ENCODE results near the gene CDC42EP5.

The CDC42EP5 gene

GRCh38 chr19:54460230-54461005 is 12.7 kb downstream of the CDC42EP5 start:
- Histone ChIP-seq H3K14ac (ENCODE audit: low read length) (no peak overlapping the region), H3K27me3 (ENCODE audit: control insufficient read depth in 3 of 3, insufficient read depth in 3 of 3, low read depth in 1 of 3, low read length in 3 of 3) (peaks cover 0 to 4% (median 0%) of the 10 kb centered on the region in 3 experiments), H4K8ac (ENCODE audit: low read depth, low read length) (no peak overlapping the region), H2BK5ac (ENCODE audit: low read length) (no peak overlapping the region), H2AFZ (ENCODE audit: low read length) (no peak overlapping the region), H3K23ac (ENCODE audit: low read depth, low read length, poor library complexity) (no peak overlapping the region), H3K36me3 (replicated peaks in 1 of 2; ENCODE audit: control insufficient read depth in 2 of 2, insufficient read depth in 2 of 2, low read length in 2 of 2) (peaks cover 53 to 67% of the 10 kb centered on the region in 2 donors), H2AK5ac (ENCODE audit: low read depth, low read length) (no peak overlapping the region), H3K4me2 (ENCODE audit: insufficient read depth, low read length, poor library complexity, severe bottlenecking) (no peak overlapping the region), H3K18ac (ENCODE audit: low read length) (no peak overlapping the region), H4K91ac (ENCODE audit: low read depth, low read length, poor library complexity) (no peak overlapping the region), H3K4me3 (ENCODE audit: low read length in 2 of 2) (no peak overlapping the region), H3K4ac (ENCODE audit: low read length) (no peak overlapping the region), H2BK120ac (ENCODE audit: low read depth, low read length) (no peak overlapping the region), H3K4me1 (ENCODE audit: control insufficient read depth in 2 of 2, insufficient read depth in 1 of 2, low read depth in 1 of 2, low read length in 2 of 2) (peaks cover 2 to 3% of the 10 kb centered on the region in 2 donors), H3K79me1 (ENCODE audit: low read depth, low read length) (peaks cover 10% of the 10 kb centered on the region), H3K9ac (ENCODE audit: low read depth, low read length, poor library complexity) (no peak overlapping the region), H2BK15ac (ENCODE audit: low read length) (no peak overlapping the region), H2BK12ac (ENCODE audit: low read length) (no peak overlapping the region), H3K27ac (replicated peaks; ENCODE audit: low read length) (no peak overlapping the region), H3K9me3 (replicated peaks in 1 of 2; ENCODE audit: control insufficient read depth in 2 of 2, insufficient read depth in 1 of 2, low read depth in 1 of 2, low read length in 2 of 2) (no peaks in the 10 kb centered on the region)
- no CpG with 5 or more reads among the region's 39 CpGs for WGBS, 2 donors (ENCODE audit: extremely low coverage in 2 of 2, insufficient read length in 2 of 2, insufficient replicate concordance in 1 of 2)
- DNase-seq (ENCODE audit: low spot score), result no peak

- Histone ChIP-seq H3K9me3 (replicated peaks in 1 of 2; ENCODE audit: control insufficient read depth in 2 of 2, insufficient read depth in 1 of 2, low read depth in 1 of 2, low read length in 2 of 2) (no peaks in the 10 kb centered on the region), H3K4me2 (ENCODE audit: insufficient read depth, low read length, poor library complexity, severe bottlenecking) (no peak overlapping the region), H2BK5ac (ENCODE audit: low read length) (peak overlapping the region; percentile 39), H3K23ac (ENCODE audit: low read depth, low read length, poor library complexity) (no peak overlapping the region), H3K9ac (ENCODE audit: low read depth, low read length, poor library complexity) (no peak overlapping the region), H2AFZ (ENCODE audit: low read length) (no peak overlapping the region), H3K14ac (ENCODE audit: low read length) (no peak overlapping the region), H3K36me3 (replicated peaks in 1 of 2; ENCODE audit: control insufficient read depth in 2 of 2, insufficient read depth in 2 of 2, low read length in 2 of 2) (peaks cover 62 to 76% of the 10 kb centered on the region in 2 donors), H3K4me3 (ENCODE audit: low read length in 2 of 2) (no peak overlapping the region), H4K8ac (ENCODE audit: low read depth, low read length) (no peak overlapping the region), H2BK12ac (ENCODE audit: low read length) (no peak overlapping the region), H3K79me1 (ENCODE audit: low read depth, low read length) (peaks cover 15% of the 10 kb centered on the region), H4K91ac (ENCODE audit: low read depth, low read length, poor library complexity) (no peak overlapping the region), H2BK120ac (ENCODE audit: low read depth, low read length) (no peak overlapping the region), H3K4me1 (ENCODE audit: control insufficient read depth in 2 of 2, insufficient read depth in 1 of 2, low read depth in 1 of 2, low read length in 2 of 2) (peaks cover 2 to 3% of the 10 kb centered on the region in 2 donors), H3K4ac (ENCODE audit: low read length) (no peak overlapping the region), H3K27me3 (ENCODE audit: control insufficient read depth in 3 of 3, insufficient read depth in 3 of 3, low read depth in 1 of 3, low read length in 3 of 3) (no peaks in the 10 kb centered on the region), H3K27ac (replicated peaks; ENCODE audit: low read length) (no peak overlapping the region), H2AK5ac (ENCODE audit: low read depth, low read length) (no peak overlapping the region), H3K18ac (ENCODE audit: low read length) (no peak overlapping the region), H2BK15ac (ENCODE audit: low read length) (no peak overlapping the region)
- no CpG with 5 or more reads among the region's 16 CpGs for WGBS, 2 donors (ENCODE audit: extremely low coverage in 2 of 2, insufficient read length in 2 of 2, insufficient replicate concordance in 1 of 2)
- DNase-seq (ENCODE audit: low spot score), result no peak
These were observed 13.5 kb downstream of the CDC42EP5 start for GRCh38 chr19:54459282-54460229.

GRCh38 chr19:54458648-54459281 is 14.3 kb downstream of the CDC42EP5 start:
- H3K4ac ChIP-seq (ENCODE audit: low read length), result no peak overlapping the region
- H3K23ac ChIP-seq (ENCODE audit: low read depth, low read length, poor library complexity), result no peak overlapping the region
- H2BK12ac ChIP-seq (ENCODE audit: low read length), result no peak overlapping the region
- H2BK5ac ChIP-seq (ENCODE audit: low read length), result no peak overlapping the region
- no peak overlapping the region for H3K9ac ChIP-seq (ENCODE audit: low read depth, low read length, poor library complexity)
- no peaks in the 10 kb centered on the region for H3K9me3 ChIP-seq (replicated peaks in 1 of 2; ENCODE audit: control insufficient read depth in 2 of 2, insufficient read depth in 1 of 2, low read depth in 1 of 2, low read length in 2 of 2)
- H3K27ac ChIP-seq (replicated peaks; ENCODE audit: low read length), result no peak overlapping the region
- H2BK120ac ChIP-seq (ENCODE audit: low read depth, low read length), result no peak overlapping the region
- DNase-seq (ENCODE audit: low spot score), result no peak
- no peak overlapping the region for H2AK5ac ChIP-seq (ENCODE audit: low read depth, low read length)
- peaks cover 69 to 83% of the 10 kb centered on the region in 2 donors for H3K36me3 ChIP-seq (replicated peaks in 1 of 2; ENCODE audit: control insufficient read depth in 2 of 2, insufficient read depth in 2 of 2, low read length in 2 of 2)
- peaks cover 18% of the 10 kb centered on the region for H3K79me1 ChIP-seq (ENCODE audit: low read depth, low read length)
- no CpG with 5 or more reads among the region's 11 CpGs for WGBS, 2 donors (ENCODE audit: extremely low coverage in 2 of 2, insufficient read length in 2 of 2, insufficient replicate concordance in 1 of 2)
- no peak overlapping the region for H3K4me3 ChIP-seq (ENCODE audit: low read length in 2 of 2)
- no peak overlapping the region for H2AFZ ChIP-seq (ENCODE audit: low read length)
- H4K91ac ChIP-seq (ENCODE audit: low read depth, low read length, poor library complexity), result no peak overlapping the region
- no peak overlapping the region for H3K4me2 ChIP-seq (ENCODE audit: insufficient read depth, low read length, poor library complexity, severe bottlenecking)
- no peak overlapping the region for H4K8ac ChIP-seq (ENCODE audit: low read depth, low read length)
- no peaks in the 10 kb centered on the region for H3K4me1 ChIP-seq (ENCODE audit: control insufficient read depth in 2 of 2, insufficient read depth in 1 of 2, low read depth in 1 of 2, low read length in 2 of 2)
- no peaks in the 10 kb centered on the region for H3K27me3 ChIP-seq (ENCODE audit: control insufficient read depth in 3 of 3, insufficient read depth in 3 of 3, low read depth in 1 of 3, low read length in 3 of 3)
- no peak overlapping the region for H3K14ac ChIP-seq (ENCODE audit: low read length)
- no peak overlapping the region for H2BK15ac ChIP-seq (ENCODE audit: low read length)
- no peak overlapping the region for H3K18ac ChIP-seq (ENCODE audit: low read length)

Data from neuronal stem cell (in vitro differentiated cells).